HepG2 (cell line): ENCODE results near the gene CCDC88C. TPM values are rescaled to one million over a fixed set of nuclear protein-coding genes. Genes with fewer than 3 reads are reported as not detected.

Source experiments
- ATAC-seq: fragments of 200-7000 bp; cut with Tn5 transposase; 3 replicates; pipeline ENCODE4 v1.9.1; 2020; ENCODE audit warnings: mild to moderate bottlenecking, moderate library complexity
- Bru-seq: library from RNA; stranded (reverse); fragments of 400-500 nt; gene quantifications from one replicate; lab custom pipeline; 2021; lab: Mats Ljungman, UMichigan
- BruChase-seq, 2 experiments: library from RNA; stranded (reverse); fragments of 400-500 nt; gene quantifications; one replicate each; lab custom pipeline; 2021; lab: Mats Ljungman, UMichigan
- BruUV-seq: library from RNA; stranded (reverse); fragments of 400-500 nt; replicated peaks from 2 replicates; lab custom pipeline; 2021; lab: Mats Ljungman, UMichigan
- CTCF ChIA-PET: fragments of 300-600 bp; formaldehyde crosslinking; extraction: SDS; loops from one replicate; lab custom pipeline; 2021; ENCODE audit warnings: low total read pairs, inconsistent platforms, low intra/inter-chr PET ratio; lab: Yijun Ruan, JAX
- POLR2A ChIA-PET: fragments of 350-600 bp; sonication (Branson Sonifier 250); formaldehyde crosslinking; loops from one replicate; lab custom pipeline; 2020; ENCODE audit warnings: antibody characterized with exemption, inconsistent platforms; lab: Yijun Ruan, JAX
- DNase-seq: peaks from one replicate; pipeline ENCODE4 v3.0.0-alpha.2; 2015; ENCODE audit warnings: low spot score
- FAIRE-seq: peaks from 3 replicates; lab custom pipeline; 2011; peaks lifted over from hg19 to GRCh38; lab: Jason Lieb, UNC
- H2AFZ ChIP-seq: one replicate; pipeline ENCODE4 v1.6.1; 2011; ENCODE audit warnings: low read length, inconsistent platforms
- H3K27ac ChIP-seq: fragments of 300-600 bp; 3 replicates; pipeline ENCODE4 v1.8.0; 2011; ENCODE audit warnings: mixed run types, mild to moderate bottlenecking, mixed read lengths, low read length, inconsistent platforms; ENCODE audit not compliant: insufficient read depth; ENCODE audit errors: extremely low read length
- H3K27me3 ChIP-seq, 2 experiments: fragments of 200-600 bp in 1 of 2; 2 replicates in 1 of 2; 3 replicates in 1 of 2; pipeline versions ENCODE4 v1.6.0 to v1.8.0; 2011; ENCODE audit warnings: low read length in 2 of 2, mild to moderate bottlenecking in 2 of 2, moderate library complexity in 2 of 2, inconsistent platforms in 1 of 2; ENCODE audit not compliant: insufficient read depth in 2 of 2, control insufficient read depth in 1 of 2
- H3K36me3 ChIP-seq, 2 experiments: fragments of 200-600 bp in 1 of 2; replicated peaks in 1 of 2; 2 replicates in 1 of 2; 3 replicates in 1 of 2; pipeline versions ENCODE4 v1.5.1 to v1.8.0; 2011; ENCODE audit warnings: low read length in 2 of 2, inconsistent platforms in 1 of 2; ENCODE audit not compliant: insufficient read depth in 2 of 2, control insufficient read depth in 1 of 2
- H3K4me1 ChIP-seq: 2 replicates; pipeline ENCODE4 v1.5.1; 2012; ENCODE audit warnings: low read length, inconsistent platforms; ENCODE audit not compliant: insufficient read depth
- H3K4me2 ChIP-seq: 2 replicates; pipeline ENCODE4 v1.6.0; 2011; ENCODE audit warnings: low read depth, low read length, inconsistent platforms
- H3K4me3 ChIP-seq, 3 experiments: fragments of 200-600 bp in 1 of 3; sonication (generic), shearing (Covaris generic) in 1 of 3; replicated peaks in 1 of 3; 2 replicates each; pipeline ENCODE4 v1.5.1; 2011 to 2016; ENCODE audit warnings: low read length in 3 of 3, inconsistent platforms in 2 of 3, low read depth in 2 of 3, mild to moderate bottlenecking in 2 of 3, control low read depth in 1 of 3, mixed read lengths in 1 of 3; ENCODE audit not compliant: insufficient read depth in 1 of 3
- H3K79me2 ChIP-seq: one replicate; pipeline ENCODE4 v1.6.1; 2011; ENCODE audit warnings: low read length, inconsistent platforms; ENCODE audit not compliant: insufficient read depth
- H3K9ac ChIP-seq: 2 replicates; pipeline ENCODE4 v1.6.0; 2011; ENCODE audit warnings: mild to moderate bottlenecking, low read depth, low read length, inconsistent platforms; ENCODE audit not compliant: insufficient read depth
- H3K9me3 ChIP-seq: 2 replicates; pipeline ENCODE4 v1.5.1; 2012; ENCODE audit warnings: mild to moderate bottlenecking, low read length
- H4K20me1 ChIP-seq: 2 replicates; pipeline ENCODE4 v1.6.0; 2011; ENCODE audit warnings: inconsistent platforms, mild to moderate bottlenecking, low read length, moderate library complexity; ENCODE audit not compliant: insufficient read depth
- GABPB1 ChIP-seq: IDR thresholded peaks from 2 replicates; pipeline ENCODE4 v1.6.1; 2016; ENCODE audit warnings: mild to moderate bottlenecking, missing genetic modification reagents, moderate library complexity, missing compliant biosample characterization
- HNRNPLL ChIP-seq: fragments of 200-400 bp; formaldehyde crosslinking; IDR thresholded peaks from 2 replicates; pipeline ENCODE4 v1.6.1; 2017; ENCODE audit warnings: mild to moderate bottlenecking, low read depth, low read length; ENCODE audit not compliant: poor library complexity, severe bottlenecking
- KLF9 ChIP-seq: IDR thresholded peaks from 2 replicates; pipeline ENCODE4 v1.6.1; 2016; ENCODE audit warnings: low read depth
- MAZ ChIP-seq, 2 experiments: sonication (generic) in 1 of 2; formaldehyde crosslinking in 1 of 2; IDR thresholded peaks; 2 replicates each; pipeline versions ENCODE4 v1.5.0 to v1.6.1; 2012 to 2020; ENCODE audit warnings: low read depth in 2 of 2, mild to moderate bottlenecking in 2 of 2, borderline replicate concordance in 1 of 2, improper control_type of control experiment in 1 of 2, low read length in 1 of 2, missing genetic modification reagents in 1 of 2, moderate library complexity in 1 of 2
- RFX3 ChIP-seq: IDR thresholded peaks from 2 replicates; pipeline ENCODE4 v1.6.1; 2016; ENCODE audit warnings: missing biosample characterization, missing genetic modification reagents
- ZNF678 ChIP-seq: sonication (generic); formaldehyde crosslinking; IDR thresholded peaks from 2 replicates; pipeline ENCODE4 v1.4.0; 2020; ENCODE audit warnings: mild to moderate bottlenecking, missing genetic modification reagents
- WGBS: methylation state at CpG from one replicate; pipeline ENCODE4 v1.1.6; 2017; ENCODE audit warnings: low lambda C conversion rate; 5-methylcytosine and 5-hydroxymethylcytosine counted together
- in situ Hi-C: cut with HindIII; loops from 2 replicates; pipeline ENCODE4 v1.10.0; 2017; ENCODE audit warnings: low pct_unique_long_range_greater_than_20kb; ENCODE audit not compliant: extremely low pct_ligation_motif_present
- intact Hi-C: fragments of 100-400 bp; cut with micrococcal nuclease; formaldehyde crosslinking; loops from one replicate; pipeline ENCODE4 v1.10.0; 2022; ENCODE audit not compliant: unreplicated experiment
- long read RNA-seq, 2 experiments: library from RNA in 1 of 2; library from polyadenylated mRNA in 1 of 2; stranded (forward) in 1 of 2; unstranded in 1 of 2; transcript quantifications; one replicate each; pipeline ENCODE4 v2.0.0, GENCODE V29; 2019 to 2022
- polyA minus RNA-seq, 3 experiments: library from RNA; depleted of rRNA, polyadenylated mRNA; stranded (reverse); fragments of >200 nt; gene quantifications; 2 replicates each; pipeline ENCODE4 v1.2.3, GENCODE V29; 2011; ENCODE audit warnings: low replicate concordance in 1 of 3
- polyA plus RNA-seq, 8 experiments: library from polyadenylated mRNA; depleted of rRNA in 3 of 8; stranded (reverse) in 7 of 8; unstranded in 1 of 8; fragments of >200 nt; fragmentation: Illumina TruSeq in 4 of 8; extraction: Trizol in 4 of 8; gene quantifications; 2 replicates each; pipeline versions ENCODE4 v1.2.1 to v1.2.3, GENCODE V29; 2011 to 2016; ENCODE audit warnings: low read depth in 4 of 8, missing spikeins in 1 of 8, mixed read lengths in 1 of 8; ENCODE audit not compliant: insufficient read depth in 1 of 8
- total RNA-seq, 5 experiments: library from RNA; depleted of rRNA; stranded (reverse); fragments of >200 nt; fragmentation: Illumina TruSeq; extraction: Trizol; gene quantifications; 2 replicates each; pipeline ENCODE4 v1.2.3, GENCODE V29; 2016; ENCODE audit warnings: low read depth in 1 of 5
- TF ChIP-seq, protein P1 (sequence below): sonication (generic); formaldehyde crosslinking; IDR thresholded peaks from 2 replicates; pipeline ENCODE4 v1.4.0; 2020; ENCODE audit warnings: missing genetic modification reagents

Gene CCDC88C, protein sequence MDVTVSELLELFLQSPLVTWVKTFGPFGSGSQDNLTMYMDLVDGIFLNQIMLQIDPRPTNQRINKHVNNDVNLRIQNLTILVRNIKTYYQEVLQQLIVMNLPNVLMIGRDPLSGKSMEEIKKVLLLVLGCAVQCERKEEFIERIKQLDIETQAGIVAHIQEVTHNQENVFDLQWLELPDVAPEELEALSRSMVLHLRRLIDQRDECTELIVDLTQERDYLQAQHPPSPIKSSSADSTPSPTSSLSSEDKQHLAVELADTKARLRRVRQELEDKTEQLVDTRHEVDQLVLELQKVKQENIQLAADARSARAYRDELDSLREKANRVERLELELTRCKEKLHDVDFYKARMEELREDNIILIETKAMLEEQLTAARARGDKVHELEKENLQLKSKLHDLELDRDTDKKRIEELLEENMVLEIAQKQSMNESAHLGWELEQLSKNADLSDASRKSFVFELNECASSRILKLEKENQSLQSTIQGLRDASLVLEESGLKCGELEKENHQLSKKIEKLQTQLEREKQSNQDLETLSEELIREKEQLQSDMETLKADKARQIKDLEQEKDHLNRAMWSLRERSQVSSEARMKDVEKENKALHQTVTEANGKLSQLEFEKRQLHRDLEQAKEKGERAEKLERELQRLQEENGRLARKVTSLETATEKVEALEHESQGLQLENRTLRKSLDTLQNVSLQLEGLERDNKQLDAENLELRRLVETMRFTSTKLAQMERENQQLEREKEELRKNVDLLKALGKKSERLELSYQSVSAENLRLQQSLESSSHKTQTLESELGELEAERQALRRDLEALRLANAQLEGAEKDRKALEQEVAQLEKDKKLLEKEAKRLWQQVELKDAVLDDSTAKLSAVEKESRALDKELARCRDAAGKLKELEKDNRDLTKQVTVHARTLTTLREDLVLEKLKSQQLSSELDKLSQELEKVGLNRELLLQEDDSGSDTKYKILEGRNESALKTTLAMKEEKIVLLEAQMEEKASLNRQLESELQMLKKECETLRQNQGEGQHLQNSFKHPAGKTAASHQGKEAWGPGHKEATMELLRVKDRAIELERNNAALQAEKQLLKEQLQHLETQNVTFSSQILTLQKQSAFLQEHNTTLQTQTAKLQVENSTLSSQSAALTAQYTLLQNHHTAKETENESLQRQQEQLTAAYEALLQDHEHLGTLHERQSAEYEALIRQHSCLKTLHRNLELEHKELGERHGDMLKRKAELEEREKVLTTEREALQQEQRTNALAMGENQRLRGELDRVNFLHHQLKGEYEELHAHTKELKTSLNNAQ (N-terminal part only)
- total RNA-seq (2016; rRNA removed; fragmentation: Illumina TruSeq; extraction: Trizol) (10.4 and 11.7 TPM in 2 replicates), polyA plus RNA-seq (2011; rRNA removed) (3.6 and 4.3 TPM in 2 replicates), polyA minus RNA-seq (2011; rRNA and poly(A)+ RNA removed; ENCODE audit: low replicate concordance) (12.3 and 15.2 TPM in 2 replicates), Bru-seq, nascent RNA (percentile 54 among the genes with signal in this experiment), BruChase-seq, experiment 1, labeled RNA remaining after a 6-hour chase (percentile 57 among the genes with signal in this experiment), BruChase-seq, experiment 2, labeled RNA remaining after a 2-hour chase (percentile 54 among the genes with signal in this experiment)
- total RNA-seq (2016; cell fraction: cytosol; rRNA removed; fragmentation: Illumina TruSeq; extraction: Trizol; ENCODE audit: low read depth) = 7.1 and 8.3 TPM in 2 replicates
- 7.7 and 11.4 TPM in 2 replicates for total RNA-seq (2016; cell fraction: insoluble cytoplasmic fraction; rRNA removed; fragmentation: Illumina TruSeq; extraction: Trizol)
- total RNA-seq (2016; cell fraction: membrane; rRNA removed; fragmentation: Illumina TruSeq; extraction: Trizol) = 8.7 and 9.6 TPM in 2 replicates
- 17.4 and 18.0 TPM in 2 replicates for total RNA-seq (2016; cell fraction: nucleus; rRNA removed; fragmentation: Illumina TruSeq; extraction: Trizol)
- 2.3 and 3.2 TPM in 2 replicates for polyA plus RNA-seq (2011; cell fraction: cytosol; rRNA removed)
- polyA plus RNA-seq (2011; cell fraction: nucleus; rRNA removed) = 11.4 and 12.1 TPM in 2 replicates
- polyA plus RNA-seq (2012) = 3.7 and 5.3 TPM in 2 replicates
- polyA plus RNA-seq (2016; cell fraction: cytosol; fragmentation: Illumina TruSeq; extraction: Trizol; ENCODE audit: low read depth) = 5.2 and 5.3 TPM in 2 replicates
- 8.0 and 9.8 TPM in 2 replicates for polyA plus RNA-seq (2016; cell fraction: insoluble cytoplasmic fraction; fragmentation: Illumina TruSeq; extraction: Trizol; ENCODE audit: low read depth)
- 5.3 and 5.8 TPM in 2 replicates for polyA plus RNA-seq (2016; cell fraction: membrane; fragmentation: Illumina TruSeq; extraction: Trizol; ENCODE audit: low read depth)
- polyA plus RNA-seq (2016; cell fraction: nucleus; fragmentation: Illumina TruSeq; extraction: Trizol; ENCODE audit: insufficient read depth, low read depth) = 18.1 and 18.5 TPM in 2 replicates
- 4.3 and 4.5 TPM in 2 replicates for polyA minus RNA-seq (2011; cell fraction: cytosol; rRNA and poly(A)+ RNA removed)
- polyA minus RNA-seq (2011; cell fraction: nucleus; rRNA and poly(A)+ RNA removed) = 14.3 and 24.1 TPM in 2 replicates
- long read RNA-seq, experiment 1, partial matches to known transcripts = 8 of 8 reads
- long read RNA-seq, experiment 1, other reads (novel, unspliced or antisense) = 0 of 8 reads
- long read RNA-seq, experiment 2, partial matches to known transcripts = 3 of 12 reads
- long read RNA-seq, experiment 2, other reads (novel, unspliced or antisense) = 8 of 12 reads

DNA sequence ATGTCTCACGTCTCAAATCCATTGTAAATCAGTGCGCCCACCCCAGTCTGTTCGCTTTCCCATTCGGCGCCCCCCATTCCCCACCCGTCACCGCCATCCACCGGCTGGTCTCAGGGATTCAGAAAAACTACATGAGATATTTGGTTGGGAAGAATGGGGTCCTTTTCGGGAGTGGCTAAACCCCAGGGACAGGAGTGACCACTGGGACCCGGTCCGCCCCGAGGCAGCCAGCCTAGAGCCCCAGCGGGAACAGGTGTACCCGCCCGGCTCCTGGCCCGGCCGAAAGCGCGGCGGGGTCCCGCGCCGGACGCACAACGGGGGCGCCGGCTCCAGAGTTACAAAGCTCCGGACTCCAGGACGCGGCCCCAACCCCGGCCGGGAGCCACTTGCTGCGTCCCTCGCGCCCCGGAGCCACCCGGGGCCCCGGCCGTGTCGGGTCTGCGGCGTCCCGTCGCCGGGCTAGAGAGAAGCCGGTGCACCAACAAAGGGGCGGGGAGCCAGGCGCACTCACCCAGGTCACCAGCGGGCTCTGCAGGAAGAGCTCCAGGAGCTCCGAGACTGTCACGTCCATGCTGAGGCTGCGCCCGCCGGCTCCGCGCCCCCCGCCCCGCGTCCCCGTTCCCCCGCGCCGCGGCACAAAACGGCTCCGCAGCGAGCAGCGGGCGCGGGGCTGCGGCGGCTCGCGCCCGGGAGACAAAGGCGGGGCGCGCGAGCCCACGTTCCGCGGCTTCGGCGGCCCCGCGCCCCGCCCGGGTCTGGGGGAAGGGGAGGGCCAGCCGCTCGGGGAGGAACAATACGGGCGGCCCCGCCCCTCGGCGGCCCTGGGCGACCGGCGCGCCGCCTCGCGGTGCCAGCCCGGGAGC, at the start of gene CCDC88C:
Gene CCDC88C (minus strand): TSS at position 701 of the 863 bp plus-strand sequence. CDS start 130 bp downstream, at position 571.
- H3K9ac ChIP-seq = peak within 1 kb of the TSS; percentile 70
- H3K36me3 ChIP-seq = 0 out of 5 replicates have a peak, but pooled peaks cover 0 to 1% of the 10 kb centered on the region in 2 experiments
- intact Hi-C loops = loop anchor here (2.0 kb wide), 1 partner anchor 57 kb away; no protein-coding TSS in a partner anchor
- H4K20me1 ChIP-seq = no peaks in the 10 kb centered on the region; the same call in 1 of the 2 replicates
- ATAC-seq (peak; percentile 74), FAIRE-seq (no peak), DNase-seq (peak; percentile 54)
- H3K79me2 ChIP-seq = peaks cover 17% of the 10 kb centered on the region
- 4% methylated on average over 15 of the region's 103 CpGs for WGBS
- H2AFZ ChIP-seq = peak within 1 kb of the TSS; percentile 31
- no peaks in the 10 kb centered on the region for H3K27me3 ChIP-seq
- H3K9me3 ChIP-seq = no peaks in the 10 kb centered on the region
- ChIA-PET CTCF (interaction anchor here (3.1 kb wide), 1 partner anchor 93 kb away, joined by 39 read pairs; no protein-coding TSS in a partner anchor), POLR2A (interaction anchor here (1.1 to 1.5 kb wide), 5 partner anchors 11 to 357 kb away, joined by 3 to 4 read pairs (median 3); partner anchors contain the start of gene RPS6KA5)
- BruUV-seq = no TSS peak
- peak within 1 kb of the TSS; percentile 62 for H3K27ac ChIP-seq
- in situ Hi-C loops = no loop called here
- peak within 1 kb of the TSS; percentile 78 to 82 (median 81) for H3K4me3 ChIP-seq
- peaks cover 75% of the 10 kb centered on the region for H3K4me1 ChIP-seq
- H3K4me2 ChIP-seq = peak within 1 kb of the TSS; percentile 80
- no peak for TF ChIP-seq RFX3 (CRISPR knock-in tag)
- TF ChIP-seq KLF9 (CRISPR knock-in tag) = no peak
- peak; percentile 15; the same call in 1 of the 2 replicates for TF ChIP-seq GABPB1 (CRISPR knock-in tag)
- TF ChIP-seq, protein P1, sequence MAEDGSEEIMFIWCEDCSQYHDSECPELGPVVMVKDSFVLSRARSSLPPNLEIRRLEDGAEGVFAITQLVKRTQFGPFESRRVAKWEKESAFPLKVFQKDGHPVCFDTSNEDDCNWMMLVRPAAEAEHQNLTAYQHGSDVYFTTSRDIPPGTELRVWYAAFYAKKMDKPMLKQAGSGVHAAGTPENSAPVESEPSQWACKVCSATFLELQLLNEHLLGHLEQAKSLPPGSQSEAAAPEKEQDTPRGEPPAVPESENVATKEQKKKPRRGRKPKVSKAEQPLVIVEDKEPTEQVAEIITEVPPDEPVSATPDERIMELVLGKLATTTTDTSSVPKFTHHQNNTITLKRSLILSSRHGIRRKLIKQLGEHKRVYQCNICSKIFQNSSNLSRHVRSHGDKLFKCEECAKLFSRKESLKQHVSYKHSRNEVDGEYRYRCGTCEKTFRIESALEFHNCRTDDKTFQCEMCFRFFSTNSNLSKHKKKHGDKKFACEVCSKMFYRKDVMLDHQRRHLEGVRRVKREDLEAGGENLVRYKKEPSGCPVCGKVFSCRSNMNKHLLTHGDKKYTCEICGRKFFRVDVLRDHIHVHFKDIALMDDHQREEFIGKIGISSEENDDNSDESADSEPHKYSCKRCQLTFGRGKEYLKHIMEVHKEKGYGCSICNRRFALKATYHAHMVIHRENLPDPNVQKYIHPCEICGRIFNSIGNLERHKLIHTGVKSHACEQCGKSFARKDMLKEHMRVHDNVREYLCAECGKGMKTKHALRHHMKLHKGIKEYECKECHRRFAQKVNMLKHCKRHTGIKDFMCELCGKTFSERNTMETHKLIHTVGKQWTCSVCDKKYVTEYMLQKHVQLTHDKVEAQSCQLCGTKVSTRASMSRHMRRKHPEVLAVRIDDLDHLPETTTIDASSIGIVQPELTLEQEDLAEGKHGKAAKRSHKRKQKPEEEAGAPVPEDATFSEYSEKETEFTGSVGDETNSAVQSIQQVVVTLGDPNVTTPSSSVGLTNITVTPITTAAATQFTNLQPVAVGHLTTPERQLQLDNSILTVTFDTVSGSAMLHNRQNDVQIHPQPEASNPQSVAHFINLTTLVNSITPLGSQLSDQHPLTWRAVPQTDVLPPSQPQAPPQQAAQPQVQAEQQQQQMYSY (CRISPR knock-in tag) = peak; percentile 48; the same call in 1 of the 2 replicates
- TF ChIP-seq ZNF678 (CRISPR knock-in tag) = no peak
- peak; percentile 20 for TF ChIP-seq HNRNPLL
- peak; percentile 53; the same call in 1 of the 2 replicates for TF ChIP-seq MAZ (IDR thresholded peaks at IDR 0.05; ENCODE audit: borderline replicate concordance, low read depth, low read length)
- no peak; the same call in 1 of the 2 replicates for TF ChIP-seq MAZ (CRISPR knock-in tag; IDR thresholded peaks at IDR 0.05; ENCODE audit: low read depth)
